GM18861 (cell line): Measurements from ENCODE around the gene ADCY5.

Experiments used
- ATAC-seq: cut with Tn5 transposase; IDR thresholded peaks from one replicate; pipeline ENCODE4 v1.9.1; 2021; ENCODE audit not compliant: unreplicated experiment

ADCY5 gene

GRCh38 chr3:123329636-123330340 is 119.1 kb downstream of the ADCY5 start:
- ATAC-seq: no peak

DNA sequence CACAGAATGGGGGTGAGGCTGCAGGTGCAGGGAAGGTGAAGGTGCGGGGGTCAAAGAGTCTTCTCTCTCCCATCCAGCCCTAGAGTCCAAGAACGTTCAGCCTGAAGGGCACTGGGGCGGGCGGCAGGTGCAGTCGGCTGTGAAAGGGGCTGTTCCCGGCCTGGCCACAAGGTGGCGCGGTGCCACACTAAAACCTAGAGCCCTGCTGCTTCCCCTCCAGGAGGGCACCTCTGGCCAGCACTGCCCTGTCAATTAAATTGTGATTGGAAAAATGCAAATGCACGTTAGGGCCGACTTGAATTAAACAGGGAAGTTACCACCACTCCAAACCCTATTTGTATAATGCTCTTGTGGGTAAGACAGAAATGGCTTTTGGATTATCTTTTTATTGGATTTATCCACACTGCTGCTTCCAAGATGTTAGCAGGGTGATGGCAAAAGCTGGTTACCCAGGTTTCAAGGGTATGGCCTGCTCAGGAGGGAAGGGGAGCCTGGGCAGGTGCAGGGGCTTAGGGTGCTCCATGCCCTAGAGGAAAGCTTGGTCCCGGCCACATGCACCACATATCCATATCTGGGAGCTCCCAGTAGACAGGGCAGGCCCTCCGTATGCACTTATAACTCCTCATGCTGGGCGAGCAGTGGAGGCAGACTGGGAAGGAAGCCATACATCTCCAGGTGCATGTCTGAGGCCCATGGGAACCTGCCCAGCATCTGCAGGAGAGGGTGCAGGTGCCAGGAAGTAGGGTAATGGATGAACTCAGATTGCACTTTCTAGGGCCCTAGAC is 119.8 kb downstream of the ADCY5 start:
- ATAC-seq: no peak

- ATAC-seq: no peak
Measured at GRCh38 chr3:123327956-123328850, 120.7 kb downstream of the ADCY5 start.

DNA sequence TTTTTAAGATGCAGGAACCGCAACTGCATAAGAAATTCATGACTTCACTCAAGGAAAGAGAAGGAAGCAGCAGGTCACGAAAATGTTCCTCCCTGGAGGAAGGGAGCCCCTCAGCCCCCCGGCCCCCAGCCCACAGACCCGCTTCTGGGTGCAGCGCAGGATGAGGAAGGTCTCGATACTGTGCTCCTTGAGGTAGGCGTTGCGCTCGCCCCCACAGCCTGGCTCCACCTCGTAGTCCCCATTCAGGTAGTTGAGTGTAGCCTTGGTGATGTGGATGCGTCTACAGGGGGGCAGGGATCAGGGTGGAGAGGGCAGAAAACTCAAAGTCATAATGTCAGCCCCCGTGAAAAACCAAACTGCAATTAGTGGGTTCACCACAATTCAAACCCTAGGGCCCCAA is 121.4 kb downstream of the ADCY5 start:
- ATAC-seq: no peak

GRCh38 chr3:123326531-123326930 is 122.4 kb downstream of the ADCY5 start:
- ATAC-seq: no peak

- no peak for ATAC-seq
Measured at GRCh38 chr3:123325766-123326256, 123.1 kb downstream of the ADCY5 start.

DNA sequence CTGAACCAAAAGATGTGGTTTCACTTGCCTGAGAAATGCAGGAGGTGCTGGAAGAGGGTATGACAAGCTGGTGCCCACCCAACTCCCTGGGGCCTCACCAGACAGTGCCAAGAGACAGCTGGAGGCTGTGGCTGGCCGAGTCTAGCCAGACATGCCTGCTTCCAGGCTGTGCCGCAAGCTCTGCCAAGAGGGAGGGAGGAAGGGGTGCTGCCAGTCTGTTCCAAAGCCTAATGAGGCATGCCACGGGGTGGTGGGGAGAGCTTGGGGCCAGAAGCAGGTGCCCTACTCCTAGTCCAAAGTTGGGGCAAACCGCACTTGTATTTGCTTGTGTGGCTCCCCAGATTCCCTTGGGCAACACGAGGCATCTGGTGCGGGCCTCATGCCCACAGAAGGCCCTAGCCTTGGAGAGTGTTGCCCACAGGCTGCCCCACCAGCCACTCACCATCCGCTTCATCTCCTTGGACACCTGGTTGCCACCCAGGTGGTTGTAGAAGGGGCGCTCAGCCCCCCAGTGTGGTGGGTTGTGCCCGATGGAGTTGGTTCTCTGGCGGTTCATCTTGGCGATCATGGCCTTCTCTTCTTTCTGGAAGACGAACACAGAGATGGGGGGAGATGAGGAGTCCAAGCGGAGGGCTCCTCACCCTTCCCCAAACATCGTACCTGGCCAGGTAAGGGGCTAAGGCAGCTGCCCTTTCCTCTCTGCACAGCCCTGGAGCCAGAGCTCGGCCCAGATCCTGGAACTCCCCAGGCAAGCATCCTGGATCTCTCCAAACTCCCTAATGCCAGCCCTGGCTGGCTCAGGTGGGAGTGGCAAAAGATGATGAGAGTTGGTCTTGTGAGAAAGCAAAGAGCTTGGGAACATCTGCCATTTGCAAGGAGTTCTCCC is 123.8 kb downstream of the ADCY5 start:
- ATAC-seq: no peak

- ATAC-seq: no peak
Measured at GRCh38 chr3:123323781-123324180, 125.1 kb downstream of the ADCY5 start.

- ATAC-seq: no peak
Measured at GRCh38 chr3:123322866-123323265, 126.0 kb downstream of the ADCY5 start.

GRCh38 chr3:123321806-123322205 is 127.1 kb downstream of the ADCY5 start:
- ATAC-seq: no peak

DNA sequence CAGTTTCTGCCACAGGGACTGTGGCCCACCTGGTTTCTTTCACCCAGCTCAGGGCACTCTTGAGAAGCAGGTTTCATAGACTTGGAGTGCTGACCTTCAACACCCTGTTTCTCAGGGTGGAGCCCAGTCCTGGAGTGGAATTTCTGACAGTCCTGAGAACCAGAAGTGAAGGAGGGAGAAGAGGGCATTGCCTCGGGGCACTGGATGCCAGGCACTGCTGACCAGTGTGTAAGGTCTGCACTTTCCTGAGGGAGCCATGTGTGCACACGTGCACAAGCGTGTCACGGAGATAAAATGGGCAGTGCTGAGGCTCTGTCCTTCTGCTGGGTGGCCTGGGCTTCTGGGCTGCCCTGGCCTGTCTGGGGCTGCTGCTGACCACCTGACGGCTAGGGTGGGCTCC is 128.7 kb downstream of the ADCY5 start:
- ATAC-seq: no peak

DNA sequence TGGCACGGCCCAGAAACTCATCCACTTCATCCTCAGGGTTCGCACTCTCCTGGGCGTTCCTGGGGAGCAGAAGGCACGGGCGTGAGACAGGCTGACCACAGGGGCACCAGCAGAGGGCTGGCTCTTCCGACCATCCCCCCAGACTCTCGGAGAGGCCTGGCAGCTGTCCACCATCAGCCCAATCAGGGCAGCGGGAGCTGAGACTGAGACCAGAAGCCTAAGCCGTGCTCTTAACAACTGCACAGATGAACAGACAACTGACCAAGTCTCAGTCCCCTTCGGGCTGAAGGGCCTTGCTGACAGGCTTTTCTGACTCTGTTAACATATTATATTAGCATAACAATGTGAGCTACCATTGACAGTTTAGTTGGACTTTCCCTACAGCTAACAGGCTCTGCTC is 129.1 kb downstream of the ADCY5 start:
- no peak for ATAC-seq

GRCh38 chr3:123318374-123318773 is 130.5 kb downstream of the ADCY5 start:
- no peak for ATAC-seq

GRCh38 chr3:123317716-123318115 is 131.2 kb downstream of the ADCY5 start:
- no peak for ATAC-seq

- ATAC-seq: no peak
Measured at GRCh38 chr3:123315271-123315595, 133.7 kb downstream of the ADCY5 start.

DNA sequence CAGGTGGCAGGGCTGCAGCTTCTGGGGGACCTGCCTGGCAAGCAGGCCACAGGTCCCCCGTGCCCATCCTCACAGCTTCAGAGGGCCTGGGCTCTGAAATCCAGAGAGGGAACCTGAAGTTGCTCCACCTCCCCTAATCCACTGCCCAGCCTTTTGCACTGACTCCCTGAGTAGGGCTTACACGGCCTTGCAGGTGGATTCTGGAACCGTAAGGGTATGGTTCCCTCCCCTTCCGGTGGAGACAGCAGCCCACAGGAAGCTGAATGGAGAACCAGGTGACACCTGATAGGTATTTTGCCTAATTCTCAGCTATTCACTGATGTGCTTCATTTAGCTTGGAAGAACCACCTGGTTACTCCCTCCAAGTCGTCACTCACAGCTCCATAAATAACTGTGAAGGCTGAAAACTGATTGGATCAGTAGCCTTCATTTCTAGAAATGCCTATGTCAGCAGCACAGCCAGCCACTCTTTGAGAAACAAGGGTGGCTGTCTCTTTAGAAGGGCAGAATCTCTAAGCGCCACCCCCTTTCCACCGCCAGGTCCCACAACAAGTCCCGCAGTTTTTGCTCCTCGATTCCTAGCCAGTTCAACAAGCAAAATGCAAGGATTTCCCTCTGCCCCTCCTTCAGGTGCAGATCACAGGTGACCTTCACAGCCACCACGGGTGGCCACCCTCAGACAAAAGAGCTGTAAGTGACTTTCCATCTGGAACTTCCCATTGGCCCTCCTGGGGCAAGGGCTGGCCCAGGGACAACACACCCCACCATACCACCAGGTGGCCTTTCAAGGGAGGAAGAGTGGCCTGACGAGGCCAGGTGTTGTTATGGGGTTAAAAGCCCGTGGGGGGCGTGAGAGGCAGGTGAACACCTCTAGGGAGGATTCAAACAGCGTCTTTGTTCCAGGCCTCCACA is 134.3 kb downstream of the ADCY5 start:
- ATAC-seq: no peak

- ATAC-seq: no peak
Measured at GRCh38 chr3:123313889-123314288, 135.0 kb downstream of the ADCY5 start.

DNA sequence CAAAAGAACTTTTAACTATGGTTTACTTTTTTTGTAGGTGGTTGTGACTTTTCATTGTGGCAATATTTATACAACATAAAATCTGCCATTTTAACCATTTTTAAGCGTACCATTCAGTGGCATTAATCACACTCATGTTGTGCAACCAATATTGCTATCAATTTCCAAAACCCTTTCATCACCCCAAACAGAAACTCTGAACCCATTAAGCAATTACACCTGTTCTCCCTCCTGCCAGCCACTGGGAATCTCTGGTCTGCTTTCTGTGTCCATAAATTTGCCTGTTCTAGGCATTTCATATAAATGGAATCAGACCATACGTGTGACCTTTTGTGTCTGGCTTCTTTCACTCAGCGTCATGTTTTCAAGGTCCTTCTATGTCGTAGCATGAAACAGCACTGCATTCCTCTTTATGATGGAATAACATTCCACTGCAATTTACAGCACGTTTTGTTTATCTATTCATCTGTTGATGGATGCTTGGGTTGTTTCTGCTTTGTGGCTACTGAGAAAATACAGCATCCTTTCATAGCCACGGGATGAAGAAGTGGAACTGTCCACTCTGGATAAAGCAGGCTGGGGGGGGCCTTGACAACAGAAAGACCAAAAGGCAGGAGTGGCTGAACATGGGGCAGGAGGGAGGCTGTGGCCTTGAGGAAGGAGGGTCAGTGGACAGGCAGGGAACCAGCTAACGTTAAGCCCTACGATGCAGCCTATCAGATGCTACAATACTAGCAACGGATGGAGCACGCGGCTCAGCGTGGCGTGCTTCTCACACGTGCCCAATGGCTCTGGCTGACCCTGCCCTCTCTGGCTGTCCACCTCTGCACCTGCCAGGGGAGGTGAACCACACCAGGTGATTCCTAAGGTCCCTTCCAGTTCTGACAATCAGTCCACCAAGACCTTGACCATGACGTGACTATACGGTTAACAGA is 136.3 kb downstream of the ADCY5 start:
- no peak for ATAC-seq
